CD4-positive, alpha-beta T cell treated with Interleukin-10 for 1 hour (primary cell): Measurements from ENCODE around the gene KCNMA1.
"Not testable (repeated sequence)": the region's sequence is repeated elsewhere in the genome, so short reads cannot be mapped to it uniquely, and the experiment has no call there.

Experiments used
- DNase-seq: peaks from one replicate; pipeline ENCODE4 v3.0.0-alpha.2; 2020

KCNMA1 gene

DNA sequence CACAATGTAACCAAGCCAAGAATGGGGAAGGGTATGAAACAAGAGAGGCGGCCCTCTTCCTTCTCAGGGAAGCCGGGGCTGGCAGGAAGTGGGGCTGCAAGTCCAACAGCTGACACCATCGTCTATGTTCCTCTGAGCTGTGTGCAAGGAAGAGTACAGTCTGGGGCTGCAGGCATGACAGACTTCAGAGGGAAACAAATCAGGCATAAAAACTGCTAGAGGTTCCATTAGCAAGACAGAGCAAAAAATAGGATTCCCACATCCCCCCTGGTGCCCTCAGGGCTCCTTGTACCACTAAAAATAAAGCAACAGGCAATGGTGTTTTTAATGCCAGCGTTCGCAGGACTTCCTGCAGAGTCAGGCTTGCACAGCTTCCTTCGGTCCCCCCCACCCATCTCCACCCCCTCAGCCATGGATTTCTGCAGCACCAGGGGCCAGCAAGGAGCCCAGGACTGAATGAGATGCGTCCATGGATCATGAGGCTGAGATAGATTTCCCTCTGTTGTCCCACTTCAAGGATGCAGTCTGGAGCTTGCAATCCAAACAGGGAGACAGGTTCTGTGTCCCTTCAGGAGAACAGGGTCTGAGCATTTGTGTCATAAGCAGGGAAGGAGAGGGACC, 34.6 kb downstream of the KCNMA1 start:
- DNase-seq = no peak

DNA sequence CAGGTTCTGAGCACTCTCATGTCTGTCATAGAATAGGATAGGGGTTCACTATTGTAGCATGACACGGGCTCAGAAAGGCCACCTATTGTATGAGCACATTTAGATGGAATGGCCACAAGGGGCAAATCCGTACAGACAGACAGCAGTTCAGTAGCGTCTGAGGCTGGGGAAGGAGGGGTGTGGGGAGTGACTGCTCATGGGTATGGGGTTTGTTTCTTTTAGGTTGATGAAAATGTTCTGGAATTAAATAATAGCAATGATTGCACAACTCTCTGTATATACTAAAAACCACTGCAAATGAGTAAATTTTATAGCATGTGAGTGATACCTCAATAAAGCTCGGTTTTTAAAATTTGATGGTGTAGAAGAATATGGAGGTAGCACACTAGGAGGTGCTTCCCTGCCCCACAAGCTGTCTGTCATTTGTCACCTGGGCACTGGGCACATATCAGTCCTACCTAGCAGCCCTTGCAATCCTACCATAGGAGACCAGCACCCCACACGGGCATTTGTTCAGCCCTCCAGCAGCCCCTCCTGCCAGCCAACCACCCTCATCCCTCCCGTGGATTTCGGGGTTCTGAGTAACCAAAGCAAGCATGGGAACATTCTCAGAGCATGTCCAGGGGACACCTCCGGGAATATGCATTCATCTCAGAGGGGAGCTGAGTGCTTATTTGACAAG, 35.2 kb downstream of the KCNMA1 start:
- no peak for DNase-seq

DNA sequence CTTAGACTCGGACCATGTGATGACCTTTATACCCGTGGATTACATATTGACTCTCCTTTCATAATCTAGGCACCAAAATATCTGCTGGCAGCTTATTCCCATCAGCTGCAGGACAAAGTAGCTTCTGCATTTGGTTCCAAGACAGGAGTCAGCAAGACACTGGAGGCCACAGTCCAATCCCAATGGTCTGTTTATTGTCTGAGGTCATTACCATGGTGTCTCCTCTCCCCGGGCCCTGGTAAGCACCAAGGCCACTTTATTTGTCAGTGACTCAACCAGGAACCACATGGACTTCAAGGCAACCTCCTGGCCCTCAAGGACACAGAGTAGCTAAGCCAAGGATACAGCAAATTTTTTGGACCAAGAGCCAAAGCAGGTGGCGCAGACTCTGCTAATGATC, 36.1 kb downstream of the KCNMA1 start:
- no peak for DNase-seq

DNA sequence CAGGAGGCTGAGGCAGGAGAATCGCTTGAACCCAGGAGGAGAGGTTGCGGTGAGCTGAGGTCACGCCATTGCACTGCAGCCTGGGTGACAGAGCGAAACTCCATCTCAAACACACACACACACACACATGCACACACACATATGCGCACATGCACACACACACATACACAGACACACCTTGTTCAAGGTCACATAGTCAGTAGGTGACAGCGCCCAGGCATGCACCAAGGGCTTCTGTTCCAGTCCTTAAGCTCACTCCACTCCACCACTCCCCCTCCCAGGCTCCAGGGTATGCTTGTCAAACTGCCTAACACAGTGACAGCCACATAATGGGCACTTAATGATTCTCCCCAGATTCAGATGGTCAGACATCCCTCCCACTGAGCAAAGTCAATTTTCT, 37.0 kb downstream of the KCNMA1 start:
- DNase-seq = no peak

DNA sequence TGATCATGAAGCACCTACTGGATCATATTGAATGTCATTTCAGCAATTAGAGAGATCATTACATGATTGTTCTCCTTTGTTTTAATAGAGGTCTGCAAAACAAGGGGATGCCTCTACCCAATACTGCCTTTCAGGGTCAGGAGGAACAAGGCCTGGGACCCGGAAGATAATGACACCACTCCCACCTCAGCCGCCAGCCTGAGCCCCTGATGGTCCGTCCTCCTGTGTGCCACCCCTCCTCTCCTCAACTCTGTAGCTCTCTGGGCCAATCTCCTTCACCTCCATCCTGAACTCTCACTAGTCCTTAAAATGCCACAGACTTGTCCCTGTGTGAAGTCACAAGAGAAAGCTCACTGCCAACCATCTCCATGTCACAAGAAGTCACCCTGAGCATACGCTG, 38.0 kb downstream of the KCNMA1 start:
- DNase-seq = no peak

DNA sequence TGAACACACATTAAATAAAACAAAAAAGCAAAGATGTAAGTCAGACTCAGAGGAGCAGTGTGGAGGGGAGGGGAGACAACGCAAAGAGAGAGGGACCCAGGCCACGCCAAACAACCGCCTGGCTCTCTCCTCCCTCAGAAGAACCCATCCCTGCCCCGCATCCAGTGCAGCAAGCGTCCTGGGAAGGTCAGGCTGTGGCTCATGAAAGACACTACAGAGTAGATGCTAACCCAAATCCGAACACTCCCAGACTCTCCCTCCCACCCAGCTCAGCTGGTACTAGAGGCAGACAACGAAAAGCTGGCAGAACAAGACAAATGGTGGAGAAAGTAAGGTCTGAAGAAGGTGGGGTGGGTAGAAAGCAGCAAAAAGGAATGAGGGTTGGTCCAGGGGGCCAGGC, 39.0 kb downstream of the KCNMA1 start:
- DNase-seq = no peak

DNA sequence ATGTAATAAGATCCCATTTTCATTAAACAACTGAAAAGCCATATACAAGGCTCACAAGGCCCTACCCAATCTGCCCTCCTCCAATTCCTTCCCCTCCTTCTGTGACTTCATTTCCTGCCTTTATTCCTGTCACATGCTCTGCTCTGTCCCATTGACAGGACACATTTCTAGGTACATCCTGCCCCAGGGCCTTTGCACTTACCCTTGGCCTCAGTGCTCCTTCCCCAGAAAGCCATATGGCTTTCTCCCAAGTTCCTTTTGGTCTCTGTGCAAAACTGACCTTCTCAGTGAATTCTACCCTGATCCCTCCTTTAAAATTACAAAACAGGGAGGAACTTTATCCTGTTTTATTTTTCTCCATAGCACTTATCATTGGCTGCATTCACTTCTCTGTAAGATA, 40.0 kb downstream of the KCNMA1 start:
- no peak for DNase-seq

DNA sequence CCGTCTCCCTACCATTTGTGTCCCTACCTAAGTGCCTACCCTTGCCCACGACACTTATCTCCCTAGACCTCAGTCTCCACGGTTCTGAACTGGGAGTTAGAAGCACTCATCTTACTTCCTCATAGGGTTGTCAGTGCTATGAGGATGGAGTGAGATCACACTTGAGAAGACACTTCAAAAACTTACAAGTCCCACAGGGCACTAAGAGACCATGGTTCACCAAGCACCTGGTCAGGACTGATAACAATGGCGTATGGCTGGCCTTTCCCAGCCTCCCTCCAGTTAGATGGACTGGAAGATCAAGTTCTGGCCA, 43.2 kb downstream of the KCNMA1 start:
- DNase-seq = no peak

DNA sequence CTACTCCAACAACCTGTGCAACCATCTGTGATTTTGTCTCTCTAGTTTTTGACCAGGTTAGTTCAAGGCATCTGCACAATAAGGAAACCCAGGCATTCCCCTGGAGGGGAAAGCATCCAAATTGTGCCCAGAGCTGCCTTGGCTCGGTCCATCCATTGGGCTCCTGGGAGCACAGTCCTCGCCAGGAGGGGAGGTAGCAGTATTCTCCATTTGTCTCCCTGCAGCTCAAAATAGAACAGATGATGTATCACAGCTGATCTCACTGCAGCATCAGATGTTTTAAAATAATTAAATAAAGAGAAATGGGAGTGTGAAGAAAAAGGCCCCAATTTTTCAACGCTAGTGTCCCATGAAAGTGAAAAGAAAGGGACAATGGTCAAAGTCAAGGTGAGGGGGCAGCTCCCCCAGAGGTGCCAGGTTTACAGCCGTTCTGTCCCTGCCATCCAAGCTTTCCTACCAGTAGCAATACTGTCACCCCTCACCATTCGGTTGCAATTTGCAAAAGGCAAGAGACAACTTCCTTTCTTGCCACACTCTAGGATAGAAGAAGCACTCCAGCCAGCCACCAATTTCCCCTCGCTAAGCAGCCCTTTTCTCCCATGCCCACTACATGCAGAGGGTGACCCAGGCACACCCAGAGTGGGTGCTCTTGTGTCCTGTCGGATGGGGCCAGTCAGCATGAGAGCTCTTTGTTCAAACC, 43.7 kb downstream of the KCNMA1 start:
- DNase-seq = no peak

DNA sequence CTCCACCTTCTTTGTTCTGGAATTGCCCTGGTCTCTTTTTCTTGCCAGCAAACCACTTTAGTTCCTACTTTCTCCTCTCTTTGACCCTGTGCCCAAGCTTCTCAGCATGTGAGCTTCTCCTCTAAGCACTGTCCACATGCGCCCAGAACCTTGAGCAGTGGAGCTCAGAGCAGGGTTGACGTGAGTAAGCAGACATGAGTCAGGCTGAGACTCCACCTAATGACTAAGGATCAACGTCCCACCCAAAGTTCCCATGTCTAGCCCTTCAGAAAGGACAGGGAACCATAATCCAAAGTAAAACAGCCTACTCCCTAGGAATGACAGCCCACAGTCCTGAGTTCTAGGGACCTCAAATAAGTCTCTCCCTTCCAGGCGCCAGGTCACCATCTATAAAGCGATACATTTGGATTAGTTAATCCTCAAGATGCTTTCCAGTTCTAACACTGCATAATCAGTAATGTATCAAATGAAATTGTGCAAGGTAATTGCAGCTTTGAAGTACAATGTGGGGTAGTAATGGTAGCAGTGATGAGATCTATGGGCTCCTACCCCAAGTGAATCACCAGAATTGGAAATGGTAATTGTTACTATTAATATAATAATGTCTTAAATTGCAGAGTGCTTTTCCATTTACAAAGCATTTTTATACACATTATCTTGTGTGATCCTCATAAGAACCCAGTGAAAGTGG, 44.5 kb downstream of the KCNMA1 start:
- no peak for DNase-seq

DNA sequence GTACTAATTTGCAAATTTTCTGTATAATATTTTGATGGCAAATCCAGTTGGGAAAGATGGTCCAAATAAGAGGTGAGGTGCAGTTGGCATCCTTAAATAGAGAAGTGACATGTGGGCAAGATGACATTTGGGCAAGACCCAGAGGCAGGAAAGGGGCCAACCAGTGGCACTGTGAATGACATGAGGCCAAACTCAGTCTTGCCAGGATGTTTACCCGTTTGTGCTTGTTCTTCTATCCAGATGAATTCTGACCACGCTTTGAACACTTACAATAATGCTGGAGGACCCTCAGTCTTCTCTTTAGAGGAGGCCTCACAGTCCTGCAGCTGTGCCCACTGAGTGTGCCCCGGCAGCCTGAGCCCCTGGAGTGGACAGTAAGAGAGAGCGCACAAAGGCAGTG, 45.1 kb downstream of the KCNMA1 start:
- no peak for DNase-seq

DNA sequence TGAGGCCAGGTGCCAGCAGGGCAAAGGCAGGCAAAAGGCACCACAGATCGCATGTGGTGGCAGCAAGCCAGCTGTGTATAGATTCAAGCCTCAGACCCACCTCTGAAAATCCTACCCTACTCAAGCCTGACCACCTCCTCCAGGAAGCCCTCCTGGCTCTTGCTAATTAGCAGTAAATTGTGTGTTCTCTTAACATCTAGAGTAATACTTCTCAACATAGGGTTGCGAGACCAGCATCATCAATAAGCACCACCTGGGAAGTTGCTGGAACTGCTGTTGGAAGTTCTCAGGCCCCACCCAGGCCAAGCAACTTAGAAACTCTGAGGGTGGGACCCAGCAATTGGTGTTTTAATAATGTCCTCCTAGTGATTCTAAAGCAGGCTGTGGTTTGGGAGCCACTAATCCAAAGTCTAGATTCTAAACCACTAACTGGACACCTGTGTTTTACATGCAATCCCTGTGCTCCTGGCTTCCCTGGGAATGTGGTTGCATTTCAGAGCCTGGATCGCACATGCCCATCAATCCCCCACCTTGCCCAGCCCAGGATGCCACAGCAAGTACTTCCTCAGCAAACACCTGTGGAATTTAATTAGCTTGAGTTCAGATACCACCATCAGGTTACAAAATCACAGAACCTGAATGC, 46.2 kb downstream of the KCNMA1 start:
- no peak for DNase-seq

DNA sequence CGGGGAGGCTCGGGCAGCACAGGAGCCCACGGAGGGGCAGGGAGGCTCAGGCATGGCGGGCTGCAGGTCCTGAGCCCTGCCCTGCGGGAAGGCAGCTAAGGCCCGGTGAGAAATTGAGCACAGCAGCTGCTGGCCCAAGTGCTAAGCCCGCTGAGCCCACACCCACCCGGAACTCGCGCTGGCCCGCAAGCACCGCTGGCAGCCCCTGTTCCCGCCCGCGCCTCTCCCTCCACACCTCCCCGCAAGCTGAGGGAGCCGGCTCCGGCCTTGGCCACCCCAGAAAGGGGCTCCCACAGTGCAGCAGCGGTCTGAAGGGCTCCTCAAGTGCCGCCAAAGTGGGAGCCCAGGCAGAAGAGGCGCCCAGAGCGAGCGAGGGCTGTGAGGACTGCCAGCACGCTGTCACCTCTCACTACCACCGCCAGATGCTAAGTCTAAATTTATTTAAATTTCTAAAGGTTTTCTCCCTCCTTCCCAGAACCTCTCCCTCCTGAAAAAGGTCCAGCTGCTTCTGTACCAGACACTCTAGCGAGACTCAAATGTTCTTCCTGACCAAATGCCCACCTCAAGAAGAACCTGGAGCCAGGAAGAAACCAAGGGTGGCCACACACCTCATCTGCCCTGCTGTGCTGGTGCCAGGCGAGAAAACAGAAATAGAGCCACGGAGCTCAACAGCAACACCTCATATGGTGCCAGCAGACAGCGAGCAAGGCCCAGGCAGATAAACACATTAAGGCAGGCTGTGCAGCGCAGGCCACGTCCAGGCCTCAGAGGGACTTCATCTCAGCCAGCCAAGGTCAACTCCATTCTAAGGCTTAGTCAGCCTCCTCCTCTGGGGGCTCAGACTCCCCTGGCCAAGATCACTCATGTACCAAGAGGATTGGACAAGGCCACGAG, 47.0 kb downstream of the KCNMA1 start:
- no peak for DNase-seq

DNA sequence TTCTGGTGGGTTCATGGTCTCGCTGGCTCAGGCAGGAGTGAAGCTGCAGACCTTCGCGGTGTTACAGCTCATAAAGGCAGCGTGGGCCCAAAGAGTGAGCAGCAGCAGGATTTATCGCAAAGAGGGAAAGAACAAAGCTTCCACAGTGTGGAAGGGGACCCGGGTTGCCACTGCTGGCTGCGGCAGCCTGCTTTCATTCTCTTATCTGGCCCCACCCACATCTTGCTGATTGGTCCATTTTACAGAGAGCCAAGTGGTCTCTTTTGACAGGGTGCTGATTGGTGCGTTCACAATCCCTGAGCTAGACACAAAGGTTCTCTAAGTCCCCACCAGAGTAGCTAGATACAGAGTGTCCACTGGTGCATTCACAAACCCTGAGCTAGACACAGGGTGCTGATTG, 47.9 kb downstream of the KCNMA1 start:
- DNase-seq = not testable (repeated sequence)

DNA sequence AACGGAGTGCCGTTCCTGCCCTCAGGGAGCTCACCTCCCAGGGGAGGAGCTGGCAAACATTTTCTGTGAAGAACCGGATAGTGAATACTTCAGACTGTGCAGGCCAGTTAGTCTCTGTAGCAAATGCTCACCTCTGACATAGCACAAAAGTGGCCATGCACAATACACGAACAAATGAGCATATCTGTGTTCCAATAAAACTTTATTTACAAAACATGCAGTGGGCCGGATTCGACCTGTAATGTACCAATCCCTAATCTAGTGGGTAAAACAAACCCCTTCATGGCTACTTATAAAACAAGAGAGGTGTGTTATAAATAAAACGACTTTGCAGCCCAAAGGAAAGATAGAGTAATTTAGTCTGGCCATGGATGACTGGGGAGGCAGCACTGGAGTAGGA, 48.7 kb downstream of the KCNMA1 start:
- DNase-seq = no peak

DNA sequence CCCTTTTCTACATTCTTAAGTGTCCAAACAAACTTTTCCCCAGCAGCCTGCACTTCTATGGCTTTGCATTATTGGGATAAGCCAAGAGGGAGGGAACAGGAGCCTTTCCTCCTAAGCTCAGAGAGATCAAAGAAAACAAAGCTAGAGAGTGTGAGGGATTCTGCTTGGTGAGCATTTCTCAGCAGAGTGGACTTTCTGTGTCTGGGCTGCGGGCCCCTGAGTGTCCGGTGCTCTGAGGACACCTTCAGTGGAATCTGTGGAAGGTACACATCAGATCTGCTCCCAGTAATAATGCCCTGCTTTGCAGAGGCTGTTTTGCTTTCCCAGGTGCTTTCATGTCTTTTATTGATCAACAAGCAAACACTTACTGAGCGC, 50.2 kb downstream of the KCNMA1 start:
- no peak for DNase-seq

DNA sequence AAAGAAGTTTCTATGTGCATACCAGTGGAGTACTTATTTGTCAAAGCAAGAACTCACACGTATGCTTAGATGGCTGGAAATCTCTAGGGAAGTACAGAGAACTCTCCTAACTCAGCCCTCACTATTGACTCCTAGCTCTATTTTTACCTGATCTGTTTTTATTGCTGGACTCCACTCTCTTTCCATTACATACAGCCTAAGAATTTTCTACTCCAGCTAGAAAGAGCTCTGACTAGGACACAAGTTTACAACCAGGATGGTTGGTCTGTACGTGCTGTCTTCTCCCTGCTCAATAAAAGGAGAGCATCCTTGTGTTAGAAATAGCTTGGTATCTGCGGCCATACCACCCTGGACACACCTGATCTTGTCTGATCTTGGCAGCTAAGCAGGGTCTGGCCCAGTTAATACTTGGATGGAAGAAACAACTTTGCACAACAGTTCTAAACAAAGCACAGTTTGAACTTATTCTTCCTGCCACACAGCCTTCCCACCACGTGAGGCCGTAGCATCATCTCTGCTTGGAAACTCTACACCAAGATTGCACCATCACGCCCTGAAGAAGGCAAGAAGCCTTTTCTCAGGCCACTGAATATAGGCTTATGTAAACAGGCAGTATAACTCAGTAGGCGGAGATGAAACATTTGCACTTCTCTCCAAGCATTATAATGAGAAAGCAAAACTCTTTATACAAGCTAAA, 50.7 kb downstream of the KCNMA1 start:
- DNase-seq = no peak

DNA sequence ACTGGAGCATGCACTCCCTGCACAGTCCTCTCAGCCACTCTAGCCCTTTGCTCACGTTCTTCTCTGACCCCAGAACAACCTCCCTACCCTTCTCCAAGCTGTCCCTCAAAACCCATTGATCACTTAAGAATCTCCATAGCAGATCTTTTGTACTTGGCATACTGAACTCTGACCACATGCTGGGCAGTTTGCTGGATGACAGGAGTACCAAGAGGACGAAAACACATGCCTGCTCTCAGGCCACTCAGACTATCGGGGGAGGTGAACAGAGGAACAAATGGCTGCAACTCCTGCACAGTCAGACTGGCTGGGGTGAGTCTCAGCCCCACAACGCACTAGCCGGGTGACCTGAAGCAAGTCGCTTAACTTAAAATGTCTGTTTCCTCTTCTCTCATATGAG, 52.7 kb downstream of the KCNMA1 start:
- no peak for DNase-seq

DNA sequence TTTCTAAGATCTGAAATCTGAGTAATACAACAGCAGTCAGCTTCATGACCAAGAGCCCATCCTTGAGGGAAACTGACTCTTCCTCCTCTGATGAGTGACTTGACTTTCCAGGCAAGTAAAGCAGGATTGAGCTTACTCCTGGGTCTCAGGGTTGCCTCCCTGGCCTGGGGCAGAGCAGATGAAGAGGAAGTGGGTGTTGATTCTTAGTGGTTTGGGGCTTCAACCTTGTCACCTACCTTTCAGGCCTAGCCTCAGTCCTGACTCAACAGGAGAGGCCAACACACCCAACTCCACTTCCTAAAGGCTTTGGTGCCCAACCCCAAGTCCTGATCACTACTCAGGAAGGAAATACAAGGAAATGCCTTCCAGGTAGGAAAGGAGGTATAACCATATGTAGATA, 54.1 kb downstream of the KCNMA1 start:
- no peak for DNase-seq

DNA sequence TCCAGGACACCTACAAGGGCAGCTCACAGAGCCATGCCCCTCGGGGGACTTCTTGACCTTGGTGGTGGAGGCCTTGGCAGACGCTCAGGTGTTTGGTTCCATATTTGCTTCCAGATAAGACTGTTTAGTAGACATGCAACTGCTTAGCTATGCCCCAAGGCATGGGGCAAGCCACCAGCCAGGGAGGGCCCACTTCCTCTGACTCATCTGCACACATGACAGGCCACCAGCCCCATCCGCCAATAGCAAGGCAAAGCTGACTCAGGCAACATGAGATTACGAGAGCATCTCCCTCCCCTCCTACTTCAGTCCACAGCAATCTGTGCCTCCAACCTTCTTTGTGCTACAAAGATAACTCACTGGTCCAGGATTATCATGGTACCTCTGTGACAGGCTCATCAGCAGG, 54.9 kb downstream of the KCNMA1 start:
- no peak for DNase-seq

DNA sequence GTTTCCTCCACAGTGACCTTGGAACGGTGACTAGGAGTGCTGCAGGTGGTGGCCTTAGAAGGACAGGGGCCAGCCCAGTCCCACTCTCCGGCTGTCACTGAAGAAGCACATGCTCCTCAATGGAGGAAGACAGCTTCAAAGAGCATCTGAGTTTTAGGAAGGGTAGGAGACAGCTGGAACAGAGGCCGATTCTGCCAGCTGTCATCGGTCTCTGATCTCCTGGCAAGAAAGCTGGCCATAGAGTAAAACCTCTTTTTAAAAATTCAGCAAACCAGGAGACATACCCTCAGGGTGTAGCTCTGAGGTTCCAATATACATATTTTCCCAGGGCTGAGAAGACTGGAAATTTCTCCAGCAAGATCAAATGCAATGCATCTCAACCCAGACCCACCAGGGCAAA, 55.9 kb downstream of the KCNMA1 start:
- DNase-seq = no peak

DNA sequence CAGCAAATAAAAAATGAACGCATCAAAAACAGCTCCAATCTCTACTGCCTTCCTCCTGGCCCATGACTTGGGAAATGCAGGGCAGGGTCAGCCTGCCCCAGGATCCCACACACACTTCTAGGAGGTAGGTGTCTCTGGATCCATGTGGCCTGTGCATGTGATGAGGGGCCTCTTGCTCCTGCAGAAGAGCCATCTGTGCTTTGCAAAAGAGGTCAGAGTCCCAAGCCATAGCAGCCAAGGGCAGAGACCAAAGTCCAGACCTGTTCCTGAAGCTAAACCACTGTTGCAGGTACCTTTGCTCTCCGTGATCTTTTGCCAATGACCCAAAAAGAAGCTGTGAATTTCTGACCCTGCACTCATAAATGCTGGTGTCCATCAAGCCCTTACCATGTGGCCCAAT, 57.1 kb downstream of the KCNMA1 start:
- DNase-seq = no peak
